ENCODE measurements around the gene MTIF2. TPM values are rescaled to one million over a fixed set of nuclear protein-coding genes. Genes with fewer than 3 reads are reported as not detected.
"Not testable (repeated sequence)": the region's sequence is repeated elsewhere in the genome, so short reads cannot be mapped to it uniquely, and the experiment has no call there.

Gene MTIF2
- total RNA-seq, 4 donors from 2014 or later: 16.1 to 22.6 (median 21.0) TPM

DNA sequence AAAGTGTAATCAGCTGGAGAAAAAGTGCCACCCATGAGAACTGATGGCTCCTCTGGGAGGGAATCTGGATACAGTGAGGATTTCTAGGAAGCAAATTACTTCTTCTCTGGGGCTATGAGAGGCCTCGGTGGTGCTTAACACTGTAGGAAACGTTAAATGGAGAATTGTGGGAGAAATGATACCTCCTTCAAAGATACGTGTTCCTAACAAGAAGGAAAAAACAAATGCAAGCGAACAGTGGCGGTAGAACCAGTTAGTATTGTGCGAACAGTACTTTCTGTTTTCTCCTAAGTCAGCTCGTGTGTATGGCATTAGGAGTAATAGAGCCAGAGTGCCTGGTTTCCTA lies 587 bp upstream of the MTIF2 start:
- 51% methylated on average over 7 of the region's 7 CpGs for WGBS
- Histone ChIP-seq H3K9me3 (no peaks in the 10 kb centered on the region), H3K36me3 (peaks cover 9 to 27% (median 19%) of the 10 kb centered on the region in 4 donors), H3K4me1 (peaks cover 13 to 20% (median 18%) of the 10 kb centered on the region in 4 donors), H3K27ac (replicated peaks in 1 of 4) (peak overlapping the region; percentile 83 to 90 (median 88)), H3K4me3 (peak overlapping the region; percentile 71 to 83 (median 72)), H3K27me3 (no peaks in the 10 kb centered on the region)
- DNase-seq (ENCODE audit: extremely low spot score): no peak
- TF ChIP-seq POLR2A (IDR thresholded peaks at IDR 0.05; ENCODE audit: low read depth) (no peak), POLR2AphosphoS5 (IDR thresholded peaks at IDR 0.05) (no peak), EP300 (IDR thresholded peaks at IDR 0.05) (no peak)
- TF ChIP-seq, protein P1, sequence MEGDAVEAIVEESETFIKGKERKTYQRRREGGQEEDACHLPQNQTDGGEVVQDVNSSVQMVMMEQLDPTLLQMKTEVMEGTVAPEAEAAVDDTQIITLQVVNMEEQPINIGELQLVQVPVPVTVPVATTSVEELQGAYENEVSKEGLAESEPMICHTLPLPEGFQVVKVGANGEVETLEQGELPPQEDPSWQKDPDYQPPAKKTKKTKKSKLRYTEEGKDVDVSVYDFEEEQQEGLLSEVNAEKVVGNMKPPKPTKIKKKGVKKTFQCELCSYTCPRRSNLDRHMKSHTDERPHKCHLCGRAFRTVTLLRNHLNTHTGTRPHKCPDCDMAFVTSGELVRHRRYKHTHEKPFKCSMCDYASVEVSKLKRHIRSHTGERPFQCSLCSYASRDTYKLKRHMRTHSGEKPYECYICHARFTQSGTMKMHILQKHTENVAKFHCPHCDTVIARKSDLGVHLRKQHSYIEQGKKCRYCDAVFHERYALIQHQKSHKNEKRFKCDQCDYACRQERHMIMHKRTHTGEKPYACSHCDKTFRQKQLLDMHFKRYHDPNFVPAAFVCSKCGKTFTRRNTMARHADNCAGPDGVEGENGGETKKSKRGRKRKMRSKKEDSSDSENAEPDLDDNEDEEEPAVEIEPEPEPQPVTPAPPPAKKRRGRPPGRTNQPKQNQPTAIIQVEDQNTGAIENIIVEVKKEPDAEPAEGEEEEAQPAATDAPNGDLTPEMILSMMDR (IDR thresholded peaks at IDR 0.05): no peak
- intact Hi-C loops (cut with DNase I): loop anchor here (2.0 to 10.0 kb wide), 3 partner anchors 65 to 245 kb away; partner anchors contain the start of gene CFAP36

DNA sequence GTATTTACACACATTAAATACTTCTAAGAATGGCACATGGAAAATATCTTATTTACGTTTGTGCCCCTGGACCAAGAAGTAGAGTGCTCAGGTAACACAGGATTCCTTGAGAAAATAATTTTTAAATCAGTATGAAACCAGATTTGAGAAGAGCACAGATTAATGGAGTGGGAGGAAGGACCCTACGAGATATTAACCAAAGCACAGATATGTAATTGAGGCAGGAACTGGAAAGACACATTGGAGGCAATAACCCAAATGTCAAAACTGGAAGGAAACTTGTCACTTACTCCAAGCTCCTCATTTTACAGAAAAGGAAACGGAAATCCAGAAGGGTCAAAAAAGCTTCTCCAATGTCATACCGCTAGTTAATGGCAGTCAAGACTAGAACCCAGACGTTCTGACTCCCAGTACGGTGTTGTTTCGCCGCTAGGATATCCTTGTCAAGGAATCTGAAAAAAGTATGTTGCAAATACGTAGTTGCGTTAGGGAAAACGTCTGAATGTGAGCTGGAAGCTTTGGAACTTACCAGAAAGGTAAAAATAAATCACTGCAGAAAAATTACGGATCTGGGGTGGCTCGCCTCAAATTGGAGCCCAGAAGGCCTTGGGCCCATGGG lies 634 bp downstream of the MTIF2 start:
- no peak for DNase-seq (ENCODE audit: extremely low spot score)
- Histone ChIP-seq H3K27me3 (no peaks in the 10 kb centered on the region), H3K9me3 (no peaks in the 10 kb centered on the region), H3K27ac (replicated peaks in 1 of 4) (peak overlapping the region; percentile 83 to 90 (median 88)), H3K36me3 (peaks cover 21 to 39% (median 31%) of the 10 kb centered on the region in 4 donors), H3K4me3 (peak overlapping the region; percentile 71 to 83 (median 72)), H3K4me1 (peaks cover 13 to 20% (median 18%) of the 10 kb centered on the region in 4 donors)
- WGBS: 20% methylated on average over 13 of the region's 13 CpGs
- no peak for TF ChIP-seq EP300 (IDR thresholded peaks at IDR 0.05)
- TF ChIP-seq POLR2A (IDR thresholded peaks at IDR 0.05; ENCODE audit: low read depth): no peak
- TF ChIP-seq POLR2AphosphoS5 (IDR thresholded peaks at IDR 0.05): no peak
- TF ChIP-seq, protein P1 (IDR thresholded peaks at IDR 0.05): no peak
- intact Hi-C loops (cut with DNase I): loop anchor here (2.0 to 10.0 kb wide), 3 partner anchors 66 to 246 kb away; partner anchors contain the start of gene CFAP36

DNA sequence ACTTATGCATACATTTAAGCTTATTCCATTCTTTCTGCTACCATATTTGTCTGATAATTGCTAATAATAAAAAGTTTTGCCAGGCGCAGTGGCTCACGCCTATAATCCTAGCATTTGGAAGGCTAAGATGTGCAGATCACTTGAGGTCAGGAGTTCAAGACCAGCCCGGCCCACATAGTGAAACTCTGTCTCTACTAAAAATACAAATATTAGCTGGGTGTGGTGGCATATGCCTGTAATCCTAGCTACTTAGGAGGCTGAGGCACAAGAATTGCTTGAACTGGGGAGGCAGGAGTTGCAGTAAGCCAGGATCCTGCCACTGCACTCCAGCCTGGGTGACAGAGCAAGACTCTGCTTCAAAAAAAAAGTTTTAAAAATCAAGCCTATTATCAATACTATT lies 9.4 kb downstream of the MTIF2 start:
- DNase-seq (ENCODE audit: extremely low spot score); H3K4me3 ChIP-seq; intact Hi-C loops (cut with DNase I); H3K9me3 ChIP-seq; H3K27ac ChIP-seq (replicated peaks in 1 of 4); H3K27me3 ChIP-seq; H3K4me1 ChIP-seq: not testable (repeated sequence)
- WGBS: 85% methylated on average over 3 of the region's 3 CpGs
- peaks cover 40 to 94% (median 85%) of the 10 kb centered on the region in 4 donors for H3K36me3 ChIP-seq

DNA sequence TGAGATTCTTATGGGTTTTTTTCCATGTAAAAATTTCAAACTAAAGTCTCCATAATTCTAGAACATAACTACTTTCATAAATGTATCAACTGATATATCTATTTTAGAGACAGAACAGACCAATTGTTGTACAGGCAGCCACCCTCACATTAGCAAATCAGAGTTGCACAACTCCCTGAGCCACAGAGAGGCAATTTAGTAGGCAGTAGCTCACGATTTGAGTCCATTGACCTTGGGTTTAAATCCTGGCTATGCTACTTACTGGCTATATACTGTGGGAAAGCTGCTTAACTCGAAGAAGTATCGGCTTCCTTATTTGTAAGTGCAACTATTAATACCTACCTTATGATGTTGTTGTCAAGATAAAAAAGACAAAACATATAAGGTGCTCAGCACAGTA lies 16.2 kb downstream of the MTIF2 start:
- intact Hi-C loops (cut with DNase I): no loop called here
- peaks cover 9 to 92% (median 73%) of the 10 kb centered on the region in 4 donors for H3K36me3 ChIP-seq
- no peaks in the 10 kb centered on the region for H3K9me3 ChIP-seq
- no peak for TF ChIP-seq POLR2A (IDR thresholded peaks at IDR 0.05; ENCODE audit: low read depth)
- no peak for TF ChIP-seq POLR2AphosphoS5 (IDR thresholded peaks at IDR 0.05)
- TF ChIP-seq, protein P1 (IDR thresholded peaks at IDR 0.05): no peak
- TF ChIP-seq EP300 (IDR thresholded peaks at IDR 0.05): no peak
- 91% methylated on average over 3 of the region's 3 CpGs for WGBS
- no peaks in the 10 kb centered on the region for H3K27me3 ChIP-seq
- H3K27ac ChIP-seq (replicated peaks in 1 of 4): no peak overlapping the region
- no peak for DNase-seq (ENCODE audit: extremely low spot score)
- H3K4me1 ChIP-seq: no peaks in the 10 kb centered on the region
- no peak overlapping the region for H3K4me3 ChIP-seq

DNA sequence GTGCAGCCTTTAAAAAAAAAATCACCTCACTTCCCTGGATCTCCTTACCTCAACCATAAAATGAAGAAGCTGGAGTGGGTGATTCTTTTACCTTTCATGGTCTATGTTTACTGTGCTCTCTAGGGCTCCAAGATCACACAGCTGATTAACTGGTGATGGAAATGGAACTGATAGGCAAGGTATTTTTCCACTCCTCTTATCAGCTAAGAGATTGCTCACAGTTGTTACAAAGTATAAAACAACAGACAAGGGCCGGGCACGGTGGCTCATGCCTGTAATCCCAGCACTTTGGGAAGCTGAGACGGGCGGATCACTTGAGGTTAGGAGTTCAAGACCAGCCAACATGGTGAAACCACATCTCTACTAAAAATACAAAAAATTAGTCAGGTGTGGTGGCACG lies 22.0 kb downstream of the MTIF2 start:
- intact Hi-C loops (cut with DNase I): no loop called here
- Histone ChIP-seq H3K36me3 (peaks cover 19 to 100% (median 77%) of the 10 kb centered on the region in 4 donors), H3K27me3 (no peaks in the 10 kb centered on the region), H3K27ac (replicated peaks in 1 of 4) (no peak overlapping the region), H3K9me3 (no peaks in the 10 kb centered on the region), H3K4me1 (no peaks in the 10 kb centered on the region), H3K4me3 (no peak overlapping the region)
- TF ChIP-seq EP300 (IDR thresholded peaks at IDR 0.05): no peak
- TF ChIP-seq, protein P1 (IDR thresholded peaks at IDR 0.05): no peak
- no peak for TF ChIP-seq POLR2A (IDR thresholded peaks at IDR 0.05; ENCODE audit: low read depth)
- no peak for TF ChIP-seq POLR2AphosphoS5 (IDR thresholded peaks at IDR 0.05)
- WGBS: 89% methylated on average over 5 of the region's 5 CpGs
- DNase-seq (ENCODE audit: extremely low spot score): no peak
